Measurements from ENCODE around the gene PCYT2.
"Not testable (repeated sequence)": the region's sequence is repeated elsewhere in the genome, so short reads cannot be mapped to it uniquely, and the experiment has no call there.

PCYT2 gene

GRCh38 chr17:81927152-81927652, 16.0 kb upstream of the PCYT2 start:
- no peak for DNase-seq (ENCODE audit: low read depth)

- peak; percentile 51 for DNase-seq (ENCODE audit: low read depth)
Observed at GRCh38 chr17:81926451-81927151, 15.4 kb upstream of the PCYT2 start.

- no peak for DNase-seq (ENCODE audit: low read depth)
Observed at GRCh38 chr17:81925860-81926450, 14.8 kb upstream of the PCYT2 start.

- no peak for DNase-seq (ENCODE audit: low read depth)
Observed at GRCh38 chr17:81924557-81925532, 13.6 kb upstream of the PCYT2 start.

GRCh38 chr17:81923302-81924260, 12.4 kb upstream of the PCYT2 start:
- DNase-seq (ENCODE audit: low read depth): no peak

- DNase-seq (ENCODE audit: low read depth): no peak
Observed at GRCh38 chr17:81922566-81923301, 11.5 kb upstream of the PCYT2 start.

GRCh38 chr17:81921996-81922565, 10.9 kb upstream of the PCYT2 start:
- DNase-seq (ENCODE audit: low read depth): no peak

- no peak for DNase-seq (ENCODE audit: low read depth)
Observed at GRCh38 chr17:81921537-81921862, 10.3 kb upstream of the PCYT2 start.

- no peak for DNase-seq (ENCODE audit: low read depth)
Observed at GRCh38 chr17:81920612-81921536, 9.7 kb upstream of the PCYT2 start.

- no peak for DNase-seq (ENCODE audit: low read depth)
Observed at GRCh38 chr17:81918832-81919545, 7.8 kb upstream of the PCYT2 start.

- DNase-seq (ENCODE audit: low read depth): not testable (repeated sequence)
Observed at GRCh38 chr17:81918333-81918669, 7.1 kb upstream of the PCYT2 start.

- no peak for DNase-seq (ENCODE audit: low read depth)
Observed at GRCh38 chr17:81917565-81918332, 6.5 kb upstream of the PCYT2 start, which contains the start of gene SIRT7. TSS of gene SIRT7 (minus strand) at chr17:81918176. CDS start at chr17:81918131, 45 bp downstream.

- no peak for DNase-seq (ENCODE audit: low read depth)
Observed at GRCh38 chr17:81916234-81917001, 5.2 kb upstream of the PCYT2 start.

GRCh38 chr17:81915331-81915730, 4.1 kb upstream of the PCYT2 start:
- no peak for DNase-seq (ENCODE audit: low read depth)

GRCh38 chr17:81914103-81914850, 3.1 kb upstream of the PCYT2 start:
- no peak for DNase-seq (ENCODE audit: low read depth)

- DNase-seq (ENCODE audit: low read depth): no peak
Observed at GRCh38 chr17:81913394-81914102, 2.3 kb upstream of the PCYT2 start.
